K562 (cell line): ENCODE results near the gene CYB5R4. TPM values are rescaled to one million over a fixed set of nuclear protein-coding genes. Genes with fewer than 3 reads are reported as not detected.

Source experiments
- ATAC-seq: fragments of 200-7000 bp; cut with Tn5 transposase; 3 replicates; pipeline ENCODE4 v1.9.1; 2020; ENCODE audit warnings: moderate library complexity
- BruUV-seq: library from RNA; stranded (reverse); fragments of 400-500 nt; replicated peaks from 2 replicates; lab custom pipeline; 2021; lab: Mats Ljungman, UMichigan
- CTCF ChIA-PET: fragments of 300-600 bp; formaldehyde crosslinking; extraction: SDS; loops from one replicate; lab custom pipeline; 2021; ENCODE audit warnings: low intra/inter-chr PET ratio; lab: Yijun Ruan, JAX
- POLR2A ChIA-PET: fragments of 300-600, 350-650 bp; sonication (Branson Sonifier 250); formaldehyde crosslinking; extraction: SDS; loops from one replicate; lab custom pipeline; 2021; ENCODE audit warnings: antibody characterized with exemption, inconsistent platforms; lab: Yijun Ruan, JAX
- DNase-seq, 4 experiments: peaks; one replicate each; pipeline versions ENCODE4 v3.0.0 to v3.0.0-alpha.2; 2011 to 2018; ENCODE audit warnings: low spot score in 3 of 4, mixed read lengths in 3 of 4; ENCODE audit errors: extremely low read depth in 1 of 4
- FAIRE-seq: peaks from 2 replicates; lab custom pipeline; 2011; peaks lifted over from hg19 to GRCh38; lab: Jason Lieb, UNC
- H2AFZ ChIP-seq: 2 replicates; pipeline ENCODE4 v1.6.0; 2011; ENCODE audit warnings: low read depth, low read length, control low read depth, inconsistent platforms
- H3K27ac ChIP-seq: fragments of 200-600 bp; 3 replicates; pipeline ENCODE4 v1.8.0; 2011; ENCODE audit warnings: low read depth, mild to moderate bottlenecking, control low read depth, inconsistent platforms, low read length, moderate library complexity, mixed read lengths; ENCODE audit errors: extremely low read depth
- H3K27me3 ChIP-seq, 2 experiments: fragments of 300-600 bp in 1 of 2; 2 replicates in 1 of 2; 3 replicates in 1 of 2; pipeline versions ENCODE4 v1.6.0 to v1.8.0; 2011; ENCODE audit warnings: inconsistent platforms in 2 of 2, low read length in 2 of 2, mild to moderate bottlenecking in 1 of 2, mixed read lengths in 1 of 2, moderate library complexity in 1 of 2; ENCODE audit not compliant: control insufficient read depth in 2 of 2, insufficient read depth in 2 of 2
- H3K36me3 ChIP-seq: fragments of 300-600 bp; 3 replicates; pipeline ENCODE4 v1.8.0; 2011; ENCODE audit warnings: mild to moderate bottlenecking, low read length, inconsistent platforms; ENCODE audit not compliant: control insufficient read depth, insufficient read depth
- H3K4me1 ChIP-seq, 2 experiments: fragments of 200-600 bp in 1 of 2; replicated peaks in 1 of 2; 2 replicates in 1 of 2; 3 replicates in 1 of 2; pipeline versions ENCODE4 v1.5.1 to v1.8.0; 2011; ENCODE audit warnings: inconsistent platforms in 2 of 2, low read length in 2 of 2, mild to moderate bottlenecking in 1 of 2, mixed read lengths in 1 of 2, moderate library complexity in 1 of 2; ENCODE audit not compliant: control insufficient read depth in 2 of 2, insufficient read depth in 2 of 2
- H3K4me2 ChIP-seq: 2 replicates; pipeline ENCODE4 v1.6.1; 2011; ENCODE audit warnings: low read length, control low read depth, inconsistent platforms, mixed read lengths; ENCODE audit not compliant: insufficient read depth
- H3K4me3 ChIP-seq: fragments of 200-600 bp; sonication (generic), shearing (Covaris generic); 2 replicates; pipeline ENCODE4 v1.5.1; 2016; ENCODE audit warnings: control low read depth, inconsistent platforms
- H3K79me2 ChIP-seq: fragments of 200-600 bp; 3 replicates; pipeline ENCODE4 v1.8.0; 2011; ENCODE audit warnings: low read length, inconsistent platforms; ENCODE audit not compliant: control insufficient read depth, insufficient read depth
- H3K9ac ChIP-seq, 2 experiments: 2 replicates each; pipeline versions ENCODE4 v1.6.0 to v1.6.1; 2011; ENCODE audit warnings: low read depth in 2 of 2, low read length in 2 of 2, control low read depth in 1 of 2, inconsistent platforms in 1 of 2, mild to moderate bottlenecking in 1 of 2, mixed read lengths in 1 of 2; ENCODE audit not compliant: insufficient read depth in 1 of 2
- H3K9me1 ChIP-seq: one replicate; pipeline ENCODE4 v1.6.0; 2011; ENCODE audit warnings: inconsistent platforms, mild to moderate bottlenecking, low read length, moderate library complexity; ENCODE audit not compliant: control insufficient read depth, insufficient read depth
- H3K9me3 ChIP-seq: replicated peaks from 2 replicates; pipeline ENCODE4 v1.5.1; 2011; ENCODE audit warnings: low read depth, low read length, inconsistent platforms; ENCODE audit not compliant: control insufficient read depth, insufficient read depth
- H4K20me1 ChIP-seq: replicated peaks from 2 replicates; pipeline ENCODE4 v1.6.1; 2011; ENCODE audit warnings: low read length, inconsistent platforms, mixed read lengths; ENCODE audit not compliant: control insufficient read depth, insufficient read depth
- AFF4 ChIP-seq: sonication (generic); formaldehyde crosslinking; IDR thresholded peaks from 2 replicates; pipeline ENCODE4 v1.8.0; 2023; ENCODE audit warnings: mild to moderate bottlenecking, missing genetic modification reagents
- ETS2 ChIP-seq: IDR thresholded peaks from 2 replicates; pipeline ENCODE4 v1.6.1; 2016; ENCODE audit warnings: borderline replicate concordance, missing genetic modification characterization, mild to moderate bottlenecking, moderate library complexity, missing compliant biosample characterization; ENCODE audit not compliant: poor library complexity, severe bottlenecking
- GTF2E2 ChIP-seq: fragments of 200-800 bp; sonication (Bioruptor generic); IDR thresholded peaks from 2 replicates; pipeline ENCODE4 v1.6.1; 2016; ENCODE audit warnings: missing genetic modification characterization, missing compliant biosample characterization
- MTF1 ChIP-seq: fragments of 250-450 bp; sonication (Bioruptor Pico); IDR thresholded peaks from 2 replicates; pipeline ENCODE4 v1.9.0; 2021; ENCODE audit warnings: moderate library complexity, mild to moderate bottlenecking, inconsistent platforms, borderline replicate concordance
- POLR2B ChIP-seq: fragments of 450-650 bp; IDR thresholded peaks from 2 replicates; pipeline ENCODE4 v1.6.1; 2018; ENCODE audit warnings: low read depth; ENCODE audit not compliant: partially characterized antibody
- XRCC3 ChIP-seq: fragments of 450-650 bp; IDR thresholded peaks from 2 replicates; pipeline ENCODE4 v1.6.1; 2017; ENCODE audit warnings: mild to moderate bottlenecking, moderate library complexity
- ZNF512 ChIP-seq: IDR thresholded peaks from 2 replicates; pipeline ENCODE4 v1.6.1; 2016; ENCODE audit warnings: missing genetic modification characterization, missing compliant biosample characterization
- ZNF644 ChIP-seq: fragments of 200-800 bp; sonication (Bioruptor generic); IDR thresholded peaks from 2 replicates; pipeline ENCODE4 v1.6.1; 2016; ENCODE audit warnings: low read depth, missing genetic modification characterization, missing compliant biosample characterization
- WGBS: fragments of 100-300 bp; shearing (Covaris generic); methylation state at CpG from one replicate; pipeline ENCODE4 v1.1.6; 2016; ENCODE audit warnings: low coverage, mixed read lengths; ENCODE audit not compliant: insufficient coverage; ENCODE audit errors: missing lambda C conversion rate; 5-methylcytosine and 5-hydroxymethylcytosine counted together
- in situ Hi-C: fragments of 300-500 bp; cut with MboI; formaldehyde crosslinking; loops from 4 replicates; pipeline ENCODE4 v1.15.0; 2018; ENCODE audit warnings: inconsistent platforms, mixed read lengths
- intact Hi-C: fragments of 100-400 bp; cut with micrococcal nuclease; formaldehyde crosslinking; loops from 2 replicates; pipeline ENCODE4 v1.14.2; 2022
- polyA plus RNA-seq, 8 experiments: library from polyadenylated mRNA; depleted of rRNA in 4 of 8; stranded (reverse) in 5 of 8; unstranded in 3 of 8; fragments of >200 nt; fragmentation: Nextera tagmentation in 2 of 8; fragmentation: Illumina TruSeq in 1 of 8; extraction: Ambion mirVana in 2 of 8; extraction: Trizol in 1 of 8; gene quantifications; 2 replicates each; pipeline versions ENCODE4 v1.2.1 to v1.2.3, GENCODE V29; 2011 to 2014; ENCODE audit warnings: inconsistent platforms in 1 of 8, missing spikeins in 1 of 8
- total RNA-seq, 7 experiments: library from RNA; depleted of rRNA in 6 of 7; stranded (reverse); fragments of >200 nt in 6 of 7; fragmentation: Illumina TruSeq in 2 of 7; extraction: Trizol in 2 of 7; gene quantifications; 2 replicates each; pipeline versions ENCODE4 v1.2.1 to v1.2.3, GENCODE V29; 2011 to 2021; ENCODE audit warnings: low replicate concordance in 1 of 7

The CYB5R4 gene
- total and polyA plus RNA-seq, 9 of the 15 experiments (the other 6 are each of a cell fraction or from before 2014, with no cell fraction given) = 5.9 to 23.1 (median 19.0) TPM

- Histone ChIP-seq H3K36me3 (no peaks in the 10 kb centered on the region), H3K4me1 (no peaks in the 10 kb centered on the region; a peak in 1 of 5 replicates), H2AFZ (no peak overlapping the region), H3K4me3 (no peak overlapping the region), H3K9ac (no peak overlapping the region), H4K20me1 (no peaks in the 10 kb centered on the region), H3K27me3 (no peaks in the 10 kb centered on the region), H3K9me1 (no peaks in the 10 kb centered on the region), H3K9me3 (no peaks in the 10 kb centered on the region), H3K27ac (no peak overlapping the region), H3K4me2 (no peak overlapping the region), H3K79me2 (no peaks in the 10 kb centered on the region)
- FAIRE-seq (no peak), DNase-seq (no peak), ATAC-seq (no peak)
- ChIA-PET CTCF (no interaction called here), POLR2A (no interaction called here)
- intact Hi-C loops = no loop called here
- no TSS peak for BruUV-seq
- 46% methylated on average over 1 of the region's 1 CpG for WGBS
- in situ Hi-C loops = no loop called here
- no peak for TF ChIP-seq POLR2B
- TF ChIP-seq MTF1 = no peak
- TF ChIP-seq ZNF644 (tag) = no peak
- no peak for TF ChIP-seq AFF4 (CRISPR knock-in tag)
- no peak for TF ChIP-seq XRCC3
- TF ChIP-seq GTF2E2 (tag) = no peak
- TF ChIP-seq ETS2 (tag) = no peak
- TF ChIP-seq ZNF512 (tag) = no peak
These were observed 156.5 kb downstream of the CYB5R4 start for GRCh38 chr6:84016029-84016428.
